HG03521 (cell line): ENCODE measurements around the gene GYS2.

Experiments used
- ATAC-seq: cut with Tn5 transposase; IDR thresholded peaks from one replicate; pipeline ENCODE4 v1.9.1; 2021; ENCODE audit warnings: mild to moderate bottlenecking, moderate library complexity; ENCODE audit not compliant: unreplicated experiment

GYS2 gene

DNA sequence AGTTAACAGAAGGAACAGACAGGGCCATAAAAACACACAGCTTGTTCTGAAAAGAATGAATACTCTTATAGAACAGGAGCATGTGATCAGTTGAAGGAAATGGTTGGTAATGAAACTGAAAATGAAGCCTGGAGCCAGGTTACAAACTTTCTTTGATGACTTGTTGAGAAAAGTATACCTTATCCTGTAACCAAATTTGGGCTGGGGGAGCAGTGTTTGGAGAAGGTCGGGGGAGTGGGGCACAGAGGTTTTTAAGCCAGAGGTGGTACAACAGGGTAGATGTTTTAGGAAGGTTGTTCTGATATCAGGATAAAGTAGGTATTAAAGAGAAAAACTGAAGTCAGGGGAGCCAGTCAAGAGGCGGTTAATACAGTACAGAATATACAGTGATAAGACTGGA lies 94.9 kb downstream of the GYS2 start:
- ATAC-seq, result peak; percentile 84

DNA sequence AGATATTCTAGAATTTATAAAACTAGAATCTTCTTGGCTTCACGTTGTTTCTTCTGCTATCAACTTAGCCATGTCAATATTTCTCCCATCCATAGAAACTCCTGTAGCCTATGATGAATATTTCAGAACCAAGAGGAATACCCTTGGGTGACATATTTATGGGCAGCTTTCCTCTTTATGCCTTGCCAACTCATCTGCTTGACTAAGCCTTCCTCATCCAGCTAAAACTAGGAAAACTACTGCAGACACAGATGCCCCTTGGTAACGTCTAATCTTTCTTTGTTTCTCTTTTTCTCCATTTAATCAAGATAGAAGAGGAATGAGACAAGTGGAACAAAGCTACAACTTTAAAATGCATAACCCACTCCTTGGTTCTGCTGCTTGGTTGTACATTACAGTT lies 96.8 kb downstream of the GYS2 start:
- no peak for ATAC-seq

GRCh38 chr12:21505888-21506287 lies 98.8 kb downstream of the GYS2 start:
- ATAC-seq, result no peak

GRCh38 chr12:21502872-21503271 lies 101.8 kb downstream of the GYS2 start:
- ATAC-seq, result no peak

- ATAC-seq, result peak; percentile 1
Measured at GRCh38 chr12:21502164-21502496, 102.5 kb downstream of the GYS2 start.

- peak; percentile 99 for ATAC-seq
Measured at GRCh38 chr12:21501258-21502163, 103.1 kb downstream of the GYS2 start, which contains the start of the genes GOLT1B and RECQL. GOLT1B (plus strand) TSS chr12:21501789; CDS start chr12:21501924, 135 bp downstream. RECQL (minus strand) TSS chr12:21501635; CDS start chr12:21499570, 2,065 bp downstream.

- no peak for ATAC-seq
Measured at GRCh38 chr12:21500786-21501257, 103.8 kb downstream of the GYS2 start.

GRCh38 chr12:21499765-21500164 lies 104.9 kb downstream of the GYS2 start:
- no peak for ATAC-seq
